NCI-H2029 (cell line): ENCODE results near the gene GTF2F2.
"Not testable (repeated sequence)": the region's sequence is repeated elsewhere in the genome, so short reads cannot be mapped to it uniquely, and the experiment has no call there.

Experiments used
- DNase-seq: peaks from one replicate; lab custom pipeline; 2025; lab: John Stamatoyannopoulos, UW

GTF2F2 gene

DNA sequence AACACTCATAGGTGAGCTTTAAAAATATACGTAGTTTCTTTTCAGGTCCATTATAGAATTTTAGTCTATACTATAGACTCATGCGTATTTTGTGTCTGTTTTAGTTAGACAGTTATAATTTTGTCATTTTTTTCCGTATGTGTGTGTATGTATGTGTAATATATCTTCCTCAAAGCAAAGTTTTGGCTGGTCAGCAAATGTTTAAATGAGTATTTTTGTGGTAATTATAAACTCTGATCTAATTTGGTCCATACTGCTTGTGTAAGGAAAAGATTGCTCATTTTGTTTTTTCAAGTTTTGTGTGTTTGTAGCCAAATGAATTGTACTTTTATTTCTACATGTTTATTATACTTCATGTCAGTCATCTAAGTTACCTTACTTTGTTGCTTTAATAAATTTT lies 60.0 kb downstream of the GTF2F2 start:
- DNase-seq: no peak

DNA sequence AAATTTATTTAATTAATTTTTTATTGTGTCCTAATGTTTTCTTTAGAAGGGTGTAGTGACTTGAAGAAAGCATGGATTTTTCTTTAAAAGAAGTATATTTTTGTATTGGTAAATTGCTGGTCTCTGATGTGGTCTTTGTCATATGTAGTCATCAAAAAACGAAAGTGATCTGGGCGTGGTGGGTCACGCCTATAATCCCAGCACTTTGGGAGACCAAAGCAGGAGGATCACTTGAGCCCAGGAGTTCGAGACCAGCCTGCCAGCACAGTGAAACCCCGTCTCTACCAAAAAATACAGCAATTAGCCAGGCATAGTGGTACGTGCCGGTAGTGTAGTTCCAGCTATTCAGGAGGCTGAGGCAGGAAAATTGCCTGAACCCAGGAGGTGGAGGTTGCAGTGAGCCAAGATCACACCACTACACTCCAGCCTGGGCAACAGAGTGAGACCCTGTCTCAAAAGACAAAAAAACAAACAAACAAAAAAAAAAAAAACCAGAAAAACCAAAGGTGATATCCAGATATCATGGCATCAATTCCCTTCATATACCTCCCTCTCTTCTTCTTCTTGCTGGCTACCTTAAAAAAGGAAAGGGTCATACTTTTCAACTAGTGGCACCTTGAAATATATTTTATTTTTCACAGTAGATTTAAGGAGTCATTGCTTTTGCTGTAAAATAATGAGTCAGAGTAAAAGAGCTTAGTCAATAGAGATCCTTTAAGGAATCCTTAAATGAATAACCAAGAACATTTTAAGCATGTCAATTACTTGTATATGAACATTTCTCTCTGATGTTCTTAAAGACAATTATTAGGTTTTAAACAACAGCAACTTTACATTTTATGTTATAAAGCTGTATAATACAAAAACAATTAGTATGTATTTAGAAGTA lies 60.6 kb downstream of the GTF2F2 start:
- DNase-seq: no peak

DNA sequence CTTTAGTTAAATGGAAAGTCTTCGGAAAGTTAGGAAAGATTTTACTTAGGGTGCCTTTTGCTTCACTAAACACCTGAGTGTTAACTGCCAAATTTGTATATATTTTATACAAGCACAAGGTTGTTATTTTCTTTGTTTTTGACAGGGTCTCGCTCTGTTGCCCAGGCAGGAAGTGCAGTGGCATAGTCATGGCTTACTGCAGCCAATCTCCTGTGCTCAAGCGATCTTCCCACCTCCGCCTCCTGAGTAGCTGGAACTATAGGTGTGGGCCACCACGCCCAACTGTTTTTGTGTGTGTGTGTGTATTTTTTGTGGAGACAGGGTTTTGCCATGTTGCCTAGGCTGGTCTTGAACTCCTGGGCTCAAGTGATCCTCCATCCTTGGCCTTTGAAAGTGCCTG lies 64.4 kb downstream of the GTF2F2 start:
- DNase-seq: no peak

DNA sequence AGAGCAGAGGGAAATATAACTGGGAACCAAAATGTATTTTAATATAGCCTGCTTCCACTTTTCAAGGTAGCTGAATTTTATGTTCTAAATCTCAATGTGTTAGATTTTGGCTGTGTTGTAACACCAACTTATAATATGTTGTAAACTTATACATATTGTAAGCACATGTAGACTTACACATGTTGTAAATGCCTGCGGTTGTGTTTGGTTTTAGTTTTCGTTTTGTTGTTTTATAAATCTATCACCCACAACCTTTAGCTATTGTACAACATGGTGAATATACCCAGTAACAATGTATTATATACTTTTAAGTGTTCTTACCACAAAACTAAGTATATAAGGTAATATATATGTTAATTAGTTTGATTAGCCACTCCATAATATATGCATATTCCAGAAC lies 65.0 kb downstream of the GTF2F2 start:
- DNase-seq: no peak

DNA sequence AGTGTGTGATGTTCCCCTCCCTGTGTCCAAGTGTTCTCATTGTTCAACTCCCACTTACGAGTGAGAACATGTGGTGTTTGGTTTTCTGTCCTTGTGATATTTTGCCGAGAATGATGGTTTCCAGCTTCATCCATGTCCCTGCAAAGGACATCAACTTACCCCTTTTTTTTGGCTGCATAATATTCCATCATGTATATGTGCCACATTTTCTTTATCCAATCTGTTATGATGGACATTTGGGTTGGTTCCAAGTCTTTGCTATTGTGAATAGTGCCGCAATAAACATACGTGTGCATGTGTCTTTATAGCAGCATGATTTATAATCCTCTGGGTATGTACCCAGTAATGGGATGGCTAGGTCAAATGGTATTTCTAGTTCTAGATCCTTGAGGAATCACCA lies 68.8 kb downstream of the GTF2F2 start:
- not testable (repeated sequence) for DNase-seq

DNA sequence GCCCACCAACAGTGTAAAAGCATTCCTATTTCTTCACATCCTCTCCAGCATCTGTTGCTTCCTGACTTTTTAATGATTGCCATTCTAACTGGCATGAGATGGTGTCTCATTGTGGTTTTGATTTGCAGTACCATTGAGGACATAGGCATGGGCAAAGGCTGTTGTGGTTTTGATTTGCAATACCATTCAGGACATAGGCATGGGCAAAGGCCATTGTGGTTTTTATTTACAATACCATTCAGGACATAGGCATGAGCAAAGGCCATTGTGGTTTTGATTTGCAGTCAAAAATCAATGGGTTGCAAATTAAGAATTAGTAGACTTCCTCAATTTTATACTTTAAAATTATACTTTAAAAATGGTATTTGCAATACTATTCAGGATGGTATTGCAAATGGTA lies 69.2 kb downstream of the GTF2F2 start:
- DNase-seq: not testable (repeated sequence)

DNA sequence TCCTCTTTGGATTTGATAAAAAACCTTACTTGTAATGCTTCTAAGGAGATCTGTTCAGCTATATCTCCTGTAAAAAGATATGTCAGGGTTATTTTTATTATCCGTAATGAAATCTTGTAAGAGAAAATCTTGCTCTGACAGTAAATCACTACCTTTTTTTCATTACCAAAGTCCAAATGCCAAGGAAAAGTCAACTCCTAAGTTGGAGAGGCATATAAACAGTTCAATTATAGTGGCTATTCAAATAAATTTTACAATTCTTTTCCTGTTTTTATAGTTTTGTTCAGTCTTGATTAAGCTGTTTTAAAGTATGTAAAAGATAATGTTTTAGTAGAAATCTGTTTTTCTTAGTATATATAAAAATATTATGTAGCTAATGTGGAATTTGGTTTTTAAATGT lies 71.6 kb downstream of the GTF2F2 start:
- no peak for DNase-seq

DNA sequence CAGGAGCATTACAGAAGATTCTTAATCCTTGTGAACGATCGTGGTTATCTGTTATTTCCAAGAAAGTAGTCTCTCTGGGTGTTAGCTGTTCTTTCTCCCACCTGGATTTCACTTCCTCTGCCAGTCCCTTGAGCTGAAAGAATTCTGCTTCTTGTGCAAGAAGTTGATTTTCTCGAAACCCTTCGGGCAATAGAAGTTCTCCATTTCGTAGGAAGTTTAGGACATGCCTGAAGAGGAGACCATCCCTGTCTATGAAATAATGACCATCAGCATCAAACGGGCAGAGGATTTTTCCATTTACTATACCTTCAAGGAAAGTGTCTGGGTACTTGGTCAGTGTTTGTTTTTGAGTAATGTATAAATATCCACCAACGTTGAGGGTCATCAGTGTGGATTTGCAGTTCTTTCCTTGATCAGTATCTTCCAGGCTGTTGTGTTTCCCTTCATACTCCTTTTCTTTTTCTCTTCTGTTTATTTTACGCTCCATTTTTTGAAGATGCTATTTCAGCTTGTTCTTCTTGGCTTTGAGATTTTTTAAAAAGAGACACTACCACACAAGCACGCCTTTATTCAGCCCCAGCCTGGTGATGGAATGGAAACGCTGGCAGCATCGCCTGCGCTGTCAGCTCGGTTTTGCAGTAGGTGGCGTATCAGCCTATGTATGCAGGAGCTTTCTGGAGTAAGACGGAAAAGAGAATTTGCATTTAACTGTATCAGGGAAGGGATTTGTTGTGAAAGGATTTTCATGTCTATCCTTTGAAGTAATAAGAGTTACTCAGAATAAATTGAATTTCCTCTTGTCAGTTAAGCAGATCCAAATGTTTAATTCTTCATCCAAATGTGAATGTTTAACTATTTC lies 74.0 kb downstream of the GTF2F2 start:
- no peak for DNase-seq

DNA sequence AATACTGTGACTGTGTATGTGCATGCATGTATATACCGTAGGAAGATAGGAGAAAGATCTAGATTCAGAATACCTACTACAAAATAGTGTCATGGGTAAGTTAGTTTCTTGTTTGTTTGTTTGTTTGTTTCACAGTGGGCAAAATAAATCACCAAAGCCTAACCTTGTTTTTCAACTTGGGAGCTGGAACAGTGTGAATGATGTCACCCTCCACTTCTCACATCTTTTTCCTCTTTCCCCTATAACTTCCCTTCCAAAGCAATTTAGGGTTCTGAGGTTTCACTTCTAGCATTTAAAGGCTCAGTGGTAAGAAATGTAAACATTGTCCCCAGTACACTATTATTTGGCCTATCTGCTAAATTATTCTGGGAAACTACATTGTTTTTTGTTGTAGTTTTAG lies 75.1 kb downstream of the GTF2F2 start:
- DNase-seq: no peak

DNA sequence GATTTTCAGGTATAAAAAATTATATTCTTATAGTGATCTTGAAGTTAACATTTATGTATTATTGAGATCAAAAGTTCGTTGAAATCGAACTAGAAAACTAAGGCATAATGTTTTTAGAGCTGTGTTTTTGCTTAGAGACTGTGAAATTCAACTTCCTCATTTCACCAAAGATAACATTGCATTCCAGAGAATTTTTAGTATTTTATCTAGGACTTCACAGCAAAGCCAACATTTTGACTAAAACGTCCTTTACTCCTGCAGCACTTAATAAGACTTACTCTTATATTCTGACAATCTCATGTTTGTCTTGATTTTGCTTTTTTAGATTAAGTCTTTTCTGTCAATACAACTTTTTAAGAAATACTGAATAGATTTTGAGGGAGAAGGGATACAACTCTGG lies 75.8 kb downstream of the GTF2F2 start:
- no peak for DNase-seq

DNA sequence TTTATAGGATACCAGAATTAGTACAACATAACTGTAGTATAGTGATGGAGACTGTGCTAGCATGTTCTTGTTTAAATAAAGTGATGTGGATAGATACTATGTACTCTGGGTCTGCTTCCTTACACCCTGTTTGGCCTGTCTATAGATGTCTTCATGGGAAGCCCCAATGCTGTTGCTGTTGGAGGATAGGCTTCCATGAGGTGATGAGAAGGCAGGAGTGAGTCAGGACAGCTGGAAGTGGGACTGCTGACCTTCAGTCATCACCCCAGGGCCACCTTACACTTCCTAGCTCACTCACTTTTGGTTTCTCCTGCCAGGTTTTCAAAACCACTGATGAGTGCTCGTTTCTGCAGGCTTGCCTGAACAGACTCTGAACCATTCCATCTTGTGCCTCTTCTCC lies 76.3 kb downstream of the GTF2F2 start:
- no peak for DNase-seq

DNA sequence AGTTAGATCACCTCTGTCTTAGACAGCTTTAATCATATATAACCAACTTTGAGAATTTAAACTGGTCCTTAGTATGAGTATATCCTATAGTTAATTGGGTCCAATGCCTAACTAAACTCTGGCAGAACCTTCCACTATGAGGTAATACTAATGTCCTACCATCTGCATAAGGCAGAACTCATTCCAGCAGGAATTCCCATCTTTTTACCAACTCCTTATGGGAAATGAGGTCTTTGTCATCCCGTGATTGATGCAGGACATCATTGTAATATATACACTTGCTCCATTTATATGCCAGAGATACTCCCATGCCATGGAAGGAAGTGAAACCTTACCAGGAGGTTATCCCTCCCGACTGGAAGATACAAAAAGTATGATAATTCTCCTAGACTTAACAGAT lies 77.7 kb downstream of the GTF2F2 start:
- DNase-seq: no peak

DNA sequence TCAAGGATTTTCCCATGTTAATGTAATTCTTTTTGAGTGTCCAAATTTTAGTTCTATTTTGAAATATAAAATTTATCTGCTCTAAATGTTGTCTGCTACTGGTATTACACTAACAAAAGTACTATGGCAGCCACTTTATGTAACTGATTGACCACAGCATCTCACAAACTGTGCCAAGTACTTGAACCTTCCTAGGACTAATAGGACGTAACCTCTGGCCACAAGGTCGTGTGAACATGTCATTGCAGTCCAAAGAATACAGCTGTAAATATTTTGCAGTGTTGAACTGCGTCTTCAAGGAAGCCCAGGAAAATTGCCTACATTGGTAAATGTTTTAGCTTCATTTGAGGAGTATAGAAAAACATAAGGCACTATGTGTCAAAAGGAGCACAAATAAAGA lies 78.6 kb downstream of the GTF2F2 start:
- DNase-seq: no peak

DNA sequence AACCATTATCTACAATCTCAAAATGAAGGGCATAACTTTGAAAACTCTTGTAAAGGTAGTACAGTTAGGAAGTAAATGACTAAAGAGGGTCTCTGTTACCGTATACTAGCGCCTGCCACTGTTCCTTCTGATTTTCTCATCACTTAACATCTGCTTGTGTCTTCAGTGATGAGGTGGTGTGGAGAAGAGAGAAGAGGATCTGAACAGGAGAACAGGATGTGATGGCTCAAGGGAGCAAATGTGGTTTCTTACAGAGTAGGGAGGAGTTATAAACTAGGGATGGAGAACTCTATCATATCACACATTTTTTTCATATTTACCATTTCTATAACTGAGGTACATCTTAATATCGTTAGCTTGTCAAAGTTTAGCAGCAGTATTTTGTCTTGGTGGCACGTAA lies 79.4 kb downstream of the GTF2F2 start:
- DNase-seq: no peak

DNA sequence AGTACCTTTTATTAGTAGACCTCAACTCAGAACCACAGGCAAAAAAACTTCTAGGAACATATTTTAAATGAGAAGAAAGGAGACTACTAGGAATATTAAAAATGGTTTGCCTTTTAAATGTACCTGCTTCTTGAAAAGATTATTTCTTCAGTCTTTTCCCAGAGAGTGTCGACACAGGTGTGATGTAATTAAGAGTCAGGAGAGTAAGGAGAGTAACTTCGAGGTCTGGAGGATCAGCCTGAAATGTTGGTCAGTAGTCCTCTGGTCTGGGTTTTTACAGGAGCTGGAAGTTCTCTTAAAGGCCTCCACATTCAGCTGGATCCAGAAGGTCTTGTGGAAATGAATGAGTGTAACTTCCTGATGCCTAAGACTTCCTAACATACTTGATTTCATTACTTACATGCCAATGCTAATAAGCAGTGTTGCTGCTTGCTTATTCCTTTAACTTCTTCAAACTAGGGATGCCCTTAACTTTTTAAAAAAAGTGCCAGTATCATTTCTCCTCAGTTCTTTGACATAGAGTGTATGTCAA lies 80.5 kb downstream of the GTF2F2 start, which contains the start of gene KCTD4:
TSS of gene KCTD4 (minus strand) at position 345 of the 532 bp plus-strand sequence. CDS start 6,478 bp downstream, outside the sequence.
- no peak for DNase-seq

DNA sequence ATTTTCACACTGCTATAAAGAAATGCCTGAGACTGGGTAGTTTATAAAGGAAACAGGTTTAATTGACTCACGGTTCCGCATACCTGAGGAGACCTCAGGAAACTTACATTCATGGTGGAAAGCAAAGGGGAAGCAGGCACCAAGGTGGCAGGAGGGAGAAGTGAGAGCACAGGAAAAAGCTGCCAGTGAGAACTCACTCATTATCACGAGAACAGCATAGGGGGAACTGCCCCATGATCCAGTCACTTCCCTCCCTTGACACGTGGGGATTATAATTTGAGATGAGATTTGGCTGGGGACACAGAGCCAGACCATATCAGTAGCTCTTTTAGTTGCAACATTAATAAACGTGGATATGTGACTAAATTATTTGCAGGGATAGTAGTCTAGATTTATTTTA lies 84.8 kb downstream of the GTF2F2 start:
- DNase-seq: no peak

DNA sequence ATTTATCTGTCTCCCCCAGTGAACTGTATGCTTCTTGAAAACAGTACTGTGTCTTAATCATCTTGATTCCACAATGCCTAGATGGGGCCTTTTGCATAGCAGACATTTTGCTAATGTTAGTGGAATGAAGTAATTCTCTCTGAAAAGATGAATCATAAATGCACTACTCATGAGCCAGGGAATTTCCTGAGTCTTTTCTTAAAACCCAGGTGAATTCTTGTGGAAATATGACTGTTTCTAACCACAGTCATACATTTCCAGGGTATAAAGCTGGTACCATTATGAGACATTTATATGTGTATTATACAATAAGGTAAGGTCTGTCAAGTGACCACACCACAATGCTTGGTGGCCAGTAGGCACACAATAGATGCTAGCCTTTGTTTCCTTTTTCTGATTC lies 86.0 kb downstream of the GTF2F2 start:
- no peak for DNase-seq

DNA sequence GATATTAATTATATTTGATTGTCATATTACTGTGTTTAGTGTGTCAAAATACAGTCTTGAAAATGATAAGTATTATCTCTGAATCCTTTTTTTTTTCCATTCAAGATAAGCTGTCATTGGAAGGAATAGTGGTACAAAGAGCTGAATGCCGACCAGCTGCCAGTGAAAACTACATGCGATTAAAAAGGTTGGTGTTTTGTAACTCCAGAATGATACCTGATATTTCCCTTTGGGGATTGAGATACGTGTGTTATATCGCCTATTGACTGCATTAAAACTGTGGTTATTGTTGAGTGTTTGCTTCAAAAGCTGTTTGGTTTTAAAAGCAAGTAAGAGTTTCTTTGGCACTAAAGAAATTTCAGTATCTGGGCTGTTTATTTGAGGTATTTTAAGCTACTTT lies 87.0 kb downstream of the GTF2F2 start:
- DNase-seq: peak; percentile 10

DNA sequence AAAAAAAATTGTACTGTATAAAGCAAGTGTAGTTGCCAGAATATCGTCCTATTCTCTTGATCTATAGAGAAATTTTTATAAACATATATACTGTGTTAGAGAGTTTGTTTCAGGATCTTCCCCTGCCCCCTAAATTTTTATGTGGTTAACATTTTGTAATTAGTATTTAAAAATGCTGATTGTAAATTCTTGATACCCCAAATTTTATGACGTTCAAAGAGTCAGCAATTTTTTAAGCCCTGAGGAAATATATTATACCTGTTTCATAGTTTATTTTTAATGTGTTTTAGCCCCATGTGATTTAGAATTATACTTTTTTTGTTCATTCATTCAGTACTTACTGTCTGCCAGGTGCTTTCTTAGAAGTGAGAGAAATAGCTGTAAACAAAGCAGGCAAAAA lies 87.8 kb downstream of the GTF2F2 start:
- no peak for DNase-seq

DNA sequence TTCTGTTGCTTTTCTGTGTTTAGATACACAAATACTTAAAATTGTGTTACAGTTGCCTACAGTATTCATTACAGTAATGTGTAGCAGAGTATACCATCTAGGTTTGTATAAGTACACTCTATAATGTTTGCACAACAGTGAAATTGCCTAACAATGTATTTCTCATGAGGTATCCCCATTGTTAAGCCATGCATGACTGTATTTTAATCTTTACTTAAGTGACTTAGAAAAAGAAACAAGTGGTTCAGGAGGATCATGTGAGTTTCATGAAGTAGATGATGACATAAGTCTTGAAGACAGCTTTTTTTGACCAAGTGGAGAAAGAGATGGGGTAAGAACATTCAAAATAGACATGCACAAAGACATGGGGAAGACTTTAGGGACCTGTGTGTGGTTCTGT lies 88.9 kb downstream of the GTF2F2 start:
- DNase-seq: no peak

DNA sequence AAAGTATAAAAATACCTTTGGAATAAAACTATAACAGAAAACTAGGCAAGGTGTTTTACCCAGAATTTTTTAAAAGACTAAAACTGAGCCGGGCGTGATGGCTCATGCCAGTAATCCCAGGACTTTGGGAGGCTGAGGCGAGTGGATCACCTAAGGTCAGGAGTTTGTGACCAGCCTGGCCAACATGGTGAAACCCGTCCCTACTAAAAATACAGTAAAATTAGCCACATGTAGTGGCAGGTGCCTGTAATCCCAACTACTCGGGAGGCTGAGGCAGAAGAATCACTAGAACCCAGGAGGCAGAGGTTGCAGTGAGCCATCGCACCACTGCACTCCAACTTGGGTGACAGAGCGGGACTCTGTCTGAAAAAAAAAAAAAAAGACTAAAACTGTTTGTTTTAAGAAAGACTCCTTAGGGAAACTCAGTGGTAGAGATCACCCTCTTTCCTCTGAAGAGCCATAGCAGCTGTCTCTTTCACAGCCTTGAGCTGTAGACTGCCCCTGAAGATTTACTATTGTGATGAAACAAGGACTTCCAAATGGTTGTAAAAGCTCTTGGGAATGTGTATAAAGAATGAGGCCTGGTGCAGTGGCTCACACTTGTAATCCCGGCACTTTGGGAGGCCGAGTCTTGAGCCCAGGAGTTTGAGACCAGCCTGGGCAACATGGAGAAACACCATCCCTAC lies 95.2 kb downstream of the GTF2F2 start:
- DNase-seq: no peak

DNA sequence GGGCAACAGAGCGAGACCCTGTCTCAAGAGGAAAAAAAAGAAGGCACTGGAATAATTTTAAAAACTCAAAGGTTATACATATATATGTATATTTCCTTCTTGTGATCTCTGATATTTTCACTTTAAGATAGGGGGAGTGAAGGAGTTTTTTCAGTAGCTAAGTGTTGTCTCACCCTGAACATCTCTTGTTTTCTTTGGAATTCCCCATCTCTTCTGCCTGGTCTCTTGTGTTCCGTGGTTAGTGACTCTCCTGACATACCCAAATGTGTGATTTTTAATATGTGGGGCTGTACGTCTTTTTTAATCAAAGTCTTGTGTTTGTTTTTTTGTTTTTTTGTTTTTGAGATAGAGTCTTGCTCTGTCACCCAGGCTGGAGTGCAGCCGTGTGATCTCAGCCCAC lies 95.9 kb downstream of the GTF2F2 start:
- no peak for DNase-seq
